GM12801 (cell line): ENCODE results near the gene LYPD5.

Experiments used
- CTCF ChIP-seq: IDR thresholded peaks from one replicate; pipeline ENCODE4 v1.5.1; 2011; ENCODE audit warnings: control low read depth; ENCODE audit not compliant: insufficient read length; ENCODE audit errors: extremely low read depth

LYPD5 gene

GRCh38 chr19:43809762-43810696 is 7.8 kb upstream of the LYPD5 start:
- no peak for TF ChIP-seq CTCF

GRCh38 chr19:43807651-43808050 is 5.4 kb upstream of the LYPD5 start:
- TF ChIP-seq CTCF = no peak

- no peak for TF ChIP-seq CTCF
These were observed 4.6 kb upstream of the LYPD5 start for GRCh38 chr19:43806848-43807247.

GRCh38 chr19:43804432-43804831 is 2.2 kb upstream of the LYPD5 start:
- no peak for TF ChIP-seq CTCF

- no peak for TF ChIP-seq CTCF
These were observed 2.6 kb downstream of the LYPD5 start for GRCh38 chr19:43799502-43800142.

GRCh38 chr19:43798546-43799409 is 3.5 kb downstream of the LYPD5 start:
- no peak for TF ChIP-seq CTCF

- TF ChIP-seq CTCF = no peak
These were observed 4.2 kb downstream of the LYPD5 start for GRCh38 chr19:43798026-43798545.
